ENCODE results near the gene AK9.
"Not testable (repeated sequence)": the region's sequence is repeated elsewhere in the genome, so short reads cannot be mapped to it uniquely, and the experiment has no call there.

The AK9 gene

GRCh38 chr6:109690737-109691621 is at the start of gene AK9, which contains the start of gene FIG4:
AK9 (minus strand) TSS chr6:109691202; CDS start chr6:109675745, 15,457 bp downstream.
FIG4 (plus strand) TSS chr6:109691296; CDS start chr6:109691436, 140 bp downstream.
- peak; percentile 83 for DNase-seq (ENCODE audit: low spot score)

- DNase-seq (ENCODE audit: low spot score), result no peak
Measured at GRCh38 chr6:109740787-109741186, 49.8 kb upstream of the AK9 start.

GRCh38 chr6:109739686-109740085 is 48.7 kb upstream of the AK9 start:
- DNase-seq (ENCODE audit: low spot score), result no peak

- no peak for DNase-seq (ENCODE audit: low spot score)
Measured at GRCh38 chr6:109738667-109739066, 47.7 kb upstream of the AK9 start.

- no peak for DNase-seq (ENCODE audit: low spot score)
Measured at GRCh38 chr6:109738255-109738654, 47.3 kb upstream of the AK9 start.

GRCh38 chr6:109736273-109737025 is 45.4 kb upstream of the AK9 start:
- DNase-seq (ENCODE audit: low spot score), result no peak

GRCh38 chr6:109725250-109725649 is 34.2 kb upstream of the AK9 start:
- not testable (repeated sequence) for DNase-seq (ENCODE audit: low spot score)

- DNase-seq (ENCODE audit: low spot score), result no peak
Measured at GRCh38 chr6:109722564-109723254, 31.7 kb upstream of the AK9 start.

GRCh38 chr6:109722011-109722410 is 31.0 kb upstream of the AK9 start:
- no peak for DNase-seq (ENCODE audit: low spot score)

GRCh38 chr6:109720311-109720710 is 29.3 kb upstream of the AK9 start:
- no peak for DNase-seq (ENCODE audit: low spot score)

- DNase-seq (ENCODE audit: low spot score), result no peak
Measured at GRCh38 chr6:109718991-109719390, 28.0 kb upstream of the AK9 start.

GRCh38 chr6:109717971-109718370 is 27.0 kb upstream of the AK9 start:
- DNase-seq (ENCODE audit: low spot score), result no peak

- no peak for DNase-seq (ENCODE audit: low spot score)
Measured at GRCh38 chr6:109715616-109716015, 24.6 kb upstream of the AK9 start.

- no peak for DNase-seq (ENCODE audit: low spot score)
Measured at GRCh38 chr6:109714611-109715010, 23.6 kb upstream of the AK9 start.

GRCh38 chr6:109714166-109714565 is 23.2 kb upstream of the AK9 start:
- no peak for DNase-seq (ENCODE audit: low spot score)

- no peak for DNase-seq (ENCODE audit: low spot score)
Measured at GRCh38 chr6:109713097-109713496, 22.1 kb upstream of the AK9 start.

- DNase-seq (ENCODE audit: low spot score), result not testable (repeated sequence)
Measured at GRCh38 chr6:109708099-109708498, 17.1 kb upstream of the AK9 start.

- DNase-seq (ENCODE audit: low spot score), result no peak
Measured at GRCh38 chr6:109706513-109706912, 15.5 kb upstream of the AK9 start.

GRCh38 chr6:109705258-109705657 is 14.3 kb upstream of the AK9 start:
- DNase-seq (ENCODE audit: low spot score), result peak; percentile 82

- no peak for DNase-seq (ENCODE audit: low spot score)
Measured at GRCh38 chr6:109702791-109703190, 11.8 kb upstream of the AK9 start.

GRCh38 chr6:109701774-109702173 is 10.8 kb upstream of the AK9 start:
- no peak for DNase-seq (ENCODE audit: low spot score)

- no peak for DNase-seq (ENCODE audit: low spot score)
Measured at GRCh38 chr6:109701221-109701620, 10.2 kb upstream of the AK9 start.
